ENCODE measurements around the gene KIF16B.

Gene KIF16B

DNA sequence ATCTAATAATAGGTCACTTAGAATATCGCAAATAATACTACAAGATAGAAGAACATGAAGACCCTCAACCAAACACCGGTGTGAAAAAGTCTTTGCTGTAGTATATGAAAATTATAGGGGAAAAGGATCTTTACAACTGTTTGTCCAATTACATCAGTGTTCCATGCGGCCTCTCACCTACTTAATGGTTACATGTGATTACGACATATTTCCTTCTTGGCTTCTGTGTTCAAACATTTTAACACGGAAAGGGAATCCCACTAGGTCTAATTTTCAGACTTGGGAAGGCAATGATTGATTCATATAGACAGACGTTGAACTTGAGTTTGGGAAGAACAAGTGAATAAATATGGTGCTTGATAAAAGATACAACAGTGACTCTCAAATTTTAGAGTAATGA is 273.4 kb downstream of the KIF16B start:
- no peak overlapping the region for H3K4me2 ChIP-seq (ENCODE audit: low read length)
- H3K79me2 ChIP-seq (ENCODE audit: low read length), result no peaks in the 10 kb centered on the region
- H3K27ac ChIP-seq (ENCODE audit: low read length), result no peak overlapping the region
- H3K9me3 ChIP-seq (ENCODE audit: insufficient read depth, low read length), result peaks cover 12% of the 10 kb centered on the region
- H4K20me1 ChIP-seq (ENCODE audit: insufficient read depth, low read length), result no peaks in the 10 kb centered on the region
- no peak overlapping the region for H3K9ac ChIP-seq (ENCODE audit: low read length)
- no peaks in the 10 kb centered on the region for H3K27me3 ChIP-seq (ENCODE audit: low read depth, low read length)
- no peaks in the 10 kb centered on the region for H3K4me1 ChIP-seq (ENCODE audit: low read length)
- TF ChIP-seq, protein P1, sequence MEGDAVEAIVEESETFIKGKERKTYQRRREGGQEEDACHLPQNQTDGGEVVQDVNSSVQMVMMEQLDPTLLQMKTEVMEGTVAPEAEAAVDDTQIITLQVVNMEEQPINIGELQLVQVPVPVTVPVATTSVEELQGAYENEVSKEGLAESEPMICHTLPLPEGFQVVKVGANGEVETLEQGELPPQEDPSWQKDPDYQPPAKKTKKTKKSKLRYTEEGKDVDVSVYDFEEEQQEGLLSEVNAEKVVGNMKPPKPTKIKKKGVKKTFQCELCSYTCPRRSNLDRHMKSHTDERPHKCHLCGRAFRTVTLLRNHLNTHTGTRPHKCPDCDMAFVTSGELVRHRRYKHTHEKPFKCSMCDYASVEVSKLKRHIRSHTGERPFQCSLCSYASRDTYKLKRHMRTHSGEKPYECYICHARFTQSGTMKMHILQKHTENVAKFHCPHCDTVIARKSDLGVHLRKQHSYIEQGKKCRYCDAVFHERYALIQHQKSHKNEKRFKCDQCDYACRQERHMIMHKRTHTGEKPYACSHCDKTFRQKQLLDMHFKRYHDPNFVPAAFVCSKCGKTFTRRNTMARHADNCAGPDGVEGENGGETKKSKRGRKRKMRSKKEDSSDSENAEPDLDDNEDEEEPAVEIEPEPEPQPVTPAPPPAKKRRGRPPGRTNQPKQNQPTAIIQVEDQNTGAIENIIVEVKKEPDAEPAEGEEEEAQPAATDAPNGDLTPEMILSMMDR (IDR thresholded peaks at IDR 0.05; ENCODE audit: low read depth, low read length), result no peak
- no peak for TF ChIP-seq EZH2phosphoT487 (IDR thresholded peaks at IDR 0.05; ENCODE audit: low read depth)
- H2AFZ ChIP-seq (ENCODE audit: low read depth, low read length), result no peak overlapping the region
- H3K36me3 ChIP-seq (replicated peaks; ENCODE audit: low read depth, low read length), result peaks cover 7% of the 10 kb centered on the region
- H3K4me3 ChIP-seq (ENCODE audit: low read length), result no peak overlapping the region

DNA sequence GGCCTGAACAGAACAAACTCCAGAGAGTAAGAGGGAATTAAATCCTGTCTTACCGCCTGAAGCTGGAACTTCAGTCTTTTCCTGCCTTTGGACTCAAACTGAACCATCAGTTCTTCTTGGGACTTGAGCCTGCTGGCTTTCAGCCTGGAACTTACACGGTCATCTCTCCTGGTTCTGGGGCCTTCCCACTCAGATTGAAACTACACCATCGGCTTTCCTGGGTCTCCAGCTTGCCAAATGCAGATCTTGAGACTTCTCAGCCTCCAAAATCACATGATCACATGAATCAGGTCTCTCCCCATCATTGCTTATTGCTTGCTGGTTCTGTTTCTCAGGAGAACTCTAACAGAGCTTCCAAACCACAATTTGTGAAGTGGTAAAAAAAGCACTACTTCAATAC is 276.3 kb downstream of the KIF16B start:
- Histone ChIP-seq H3K4me2 (ENCODE audit: low read length) (no peak overlapping the region), H3K4me3 (ENCODE audit: low read length) (no peak overlapping the region), H3K79me2 (ENCODE audit: low read length) (no peaks in the 10 kb centered on the region), H3K27ac (ENCODE audit: low read length) (no peak overlapping the region), H4K20me1 (ENCODE audit: insufficient read depth, low read length) (no peaks in the 10 kb centered on the region), H3K27me3 (ENCODE audit: low read depth, low read length) (no peaks in the 10 kb centered on the region), H3K36me3 (replicated peaks; ENCODE audit: low read depth, low read length) (no peaks in the 10 kb centered on the region), H3K9ac (ENCODE audit: low read length) (no peak overlapping the region), H3K4me1 (ENCODE audit: low read length) (no peaks in the 10 kb centered on the region), H3K9me3 (ENCODE audit: insufficient read depth, low read length) (no peaks in the 10 kb centered on the region), H2AFZ (ENCODE audit: low read depth, low read length) (no peak overlapping the region)
- TF ChIP-seq, protein P1 (IDR thresholded peaks at IDR 0.05; ENCODE audit: low read depth, low read length), result no peak
- TF ChIP-seq EZH2phosphoT487 (IDR thresholded peaks at IDR 0.05; ENCODE audit: low read depth), result no peak

DNA sequence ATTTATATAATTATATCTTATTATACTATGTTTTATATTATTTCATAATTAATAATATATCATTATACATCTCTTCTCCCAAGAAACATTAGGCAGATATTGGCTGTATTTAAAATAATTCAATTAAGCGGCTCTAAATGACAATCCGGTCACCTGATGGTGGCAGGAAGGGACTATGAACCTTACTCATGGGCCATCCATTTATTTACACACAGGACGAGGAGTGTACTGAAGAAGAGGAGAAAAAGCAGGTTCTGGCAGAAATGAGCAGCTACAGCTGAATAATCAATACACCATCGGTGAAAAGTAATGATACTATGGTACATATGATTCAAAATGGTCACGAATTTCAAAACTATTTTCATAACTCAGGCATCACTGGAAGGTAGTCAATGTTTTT is 277.7 kb downstream of the KIF16B start:
- Histone ChIP-seq H4K20me1 (ENCODE audit: insufficient read depth, low read length) (no peaks in the 10 kb centered on the region), H3K27ac (ENCODE audit: low read length) (no peak overlapping the region), H3K4me2 (ENCODE audit: low read length) (no peak overlapping the region), H3K27me3 (ENCODE audit: low read depth, low read length) (no peaks in the 10 kb centered on the region), H3K9ac (ENCODE audit: low read length) (no peak overlapping the region), H2AFZ (ENCODE audit: low read depth, low read length) (no peak overlapping the region), H3K9me3 (ENCODE audit: insufficient read depth, low read length) (no peaks in the 10 kb centered on the region), H3K36me3 (replicated peaks; ENCODE audit: low read depth, low read length) (no peaks in the 10 kb centered on the region), H3K4me1 (ENCODE audit: low read length) (no peaks in the 10 kb centered on the region), H3K4me3 (ENCODE audit: low read length) (no peak overlapping the region), H3K79me2 (ENCODE audit: low read length) (no peaks in the 10 kb centered on the region)
- TF ChIP-seq, protein P1 (IDR thresholded peaks at IDR 0.05; ENCODE audit: low read depth, low read length), result no peak
- TF ChIP-seq EZH2phosphoT487 (IDR thresholded peaks at IDR 0.05; ENCODE audit: low read depth), result no peak

DNA sequence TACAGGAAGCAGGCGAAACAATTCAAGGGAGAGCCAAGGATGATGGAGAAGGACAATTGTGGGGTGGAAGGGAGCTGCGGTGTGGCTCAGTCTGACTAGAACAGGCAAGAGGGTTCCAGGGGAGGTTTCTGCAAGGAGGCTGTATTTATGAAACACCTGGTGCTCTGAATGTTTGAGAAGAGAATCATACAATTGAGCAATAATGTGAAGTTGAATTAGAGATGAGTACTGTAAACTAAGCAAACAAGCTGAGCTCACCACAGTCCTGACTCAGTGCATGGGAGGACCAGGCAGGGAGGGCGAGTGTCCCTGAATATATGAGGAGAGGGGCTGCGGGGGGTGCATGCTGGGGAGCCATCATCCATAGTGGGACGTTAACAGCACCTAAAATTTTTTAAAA is 279.7 kb downstream of the KIF16B start:
- no peaks in the 10 kb centered on the region for H3K9me3 ChIP-seq (ENCODE audit: insufficient read depth, low read length)
- H3K4me2 ChIP-seq (ENCODE audit: low read length), result no peak overlapping the region
- H3K79me2 ChIP-seq (ENCODE audit: low read length), result no peaks in the 10 kb centered on the region
- H3K4me3 ChIP-seq (ENCODE audit: low read length), result no peak overlapping the region
- no peaks in the 10 kb centered on the region for H3K36me3 ChIP-seq (replicated peaks; ENCODE audit: low read depth, low read length)
- no peak overlapping the region for H2AFZ ChIP-seq (ENCODE audit: low read depth, low read length)
- H3K4me1 ChIP-seq (ENCODE audit: low read length), result no peaks in the 10 kb centered on the region
- H3K27ac ChIP-seq (ENCODE audit: low read length), result no peak overlapping the region
- no peak for TF ChIP-seq EZH2phosphoT487 (IDR thresholded peaks at IDR 0.05; ENCODE audit: low read depth)
- TF ChIP-seq, protein P1 (IDR thresholded peaks at IDR 0.05; ENCODE audit: low read depth, low read length), result no peak
- H3K27me3 ChIP-seq (ENCODE audit: low read depth, low read length), result no peaks in the 10 kb centered on the region
- no peaks in the 10 kb centered on the region for H4K20me1 ChIP-seq (ENCODE audit: insufficient read depth, low read length)
- H3K9ac ChIP-seq (ENCODE audit: low read length), result no peak overlapping the region
